H9 (cell line): ENCODE results near the gene MED31. TPM values are rescaled to one million over a fixed set of nuclear protein-coding genes. Genes with fewer than 3 reads are reported as not detected.

Experiments used
- DNase-seq: peaks from one replicate; pipeline ENCODE4 v3.0.0-alpha.2; 2017
- H2AFZ ChIP-seq: one replicate; pipeline ENCODE4 v1.6.1; 2013; ENCODE audit warnings: mild to moderate bottlenecking, low read length, control low read depth, moderate library complexity
- H2AK5ac ChIP-seq: 2 replicates; pipeline ENCODE4 v1.6.1; 2013; ENCODE audit warnings: low read length, control low read depth, mixed read lengths; ENCODE audit not compliant: insufficient read length
- H2BK120ac ChIP-seq: one replicate; pipeline ENCODE4 v1.6.1; 2013; ENCODE audit warnings: low read depth, mild to moderate bottlenecking, low read length, control low read depth, inconsistent platforms; ENCODE audit not compliant: poor library complexity, severe bottlenecking
- H2BK12ac ChIP-seq: 2 replicates; pipeline ENCODE4 v1.6.1; 2013; ENCODE audit warnings: low read length, control low read depth, mixed read lengths, low read depth; ENCODE audit not compliant: insufficient read length
- H2BK15ac ChIP-seq: 2 replicates; pipeline ENCODE4 v1.6.1; 2013; ENCODE audit warnings: low read depth, low read length, control low read depth
- H2BK20ac ChIP-seq: one replicate; pipeline ENCODE4 v1.6.1; 2013; ENCODE audit warnings: low read depth, mild to moderate bottlenecking, low read length, control low read depth, inconsistent platforms; ENCODE audit not compliant: poor library complexity, severe bottlenecking
- H2BK5ac ChIP-seq: 2 replicates; pipeline ENCODE4 v1.6.1; 2013; ENCODE audit warnings: low read length, control low read depth, mixed read lengths; ENCODE audit not compliant: insufficient read length
- H3K14ac ChIP-seq: 2 replicates; pipeline ENCODE4 v1.6.1; 2013; ENCODE audit warnings: low read length, control low read depth; ENCODE audit not compliant: insufficient read depth
- H3K18ac ChIP-seq: 2 replicates; pipeline ENCODE4 v1.6.1; 2013; ENCODE audit warnings: low read depth, mild to moderate bottlenecking, mixed read lengths, low read length, control low read depth; ENCODE audit not compliant: insufficient read length
- H3K23ac ChIP-seq: 2 replicates; pipeline ENCODE4 v1.6.1; 2013; ENCODE audit warnings: low read length, control low read depth, mixed read lengths, low read depth; ENCODE audit not compliant: insufficient read length
- H3K23me2 ChIP-seq: 2 replicates; pipeline ENCODE4 v1.6.1; 2013; ENCODE audit warnings: low read depth, mild to moderate bottlenecking, mixed read lengths, low read length, control low read depth; ENCODE audit not compliant: insufficient read length, poor library complexity, severe bottlenecking
- H3K27ac ChIP-seq: 2 replicates; pipeline ENCODE4 v1.5.1; 2013; ENCODE audit warnings: low read length, control low read depth, mixed read lengths, low read depth; ENCODE audit not compliant: insufficient read length
- H3K27me3 ChIP-seq: 2 replicates; pipeline ENCODE4 v1.6.1; 2013; ENCODE audit warnings: low read length, control low read depth, inconsistent platforms; ENCODE audit not compliant: insufficient read depth
- H3K4ac ChIP-seq: 2 replicates; pipeline ENCODE4 v1.6.1; 2013; ENCODE audit warnings: low read depth, mild to moderate bottlenecking, control low read depth, inconsistent platforms, low read length, moderate library complexity
- H3K4me1 ChIP-seq: 2 replicates; pipeline ENCODE4 v1.6.1; 2013; ENCODE audit warnings: low read length, control low read depth, inconsistent platforms; ENCODE audit not compliant: insufficient read depth
- H3K4me2 ChIP-seq: 2 replicates; pipeline ENCODE4 v1.6.1; 2013; ENCODE audit warnings: low read length, control low read depth, mixed read lengths; ENCODE audit not compliant: insufficient read length, insufficient read depth
- H3K56ac ChIP-seq: 2 replicates; pipeline ENCODE4 v1.6.1; 2013; ENCODE audit warnings: low read depth, mild to moderate bottlenecking, mixed read lengths, low read length, control low read depth; ENCODE audit not compliant: insufficient read length
- H3K79me1 ChIP-seq: 2 replicates; pipeline ENCODE4 v1.6.1; 2013; ENCODE audit warnings: low read depth, mild to moderate bottlenecking, moderate library complexity, low read length, control low read depth, inconsistent platforms; ENCODE audit not compliant: insufficient read depth, poor library complexity, severe bottlenecking
- H3K79me2 ChIP-seq: 2 replicates; pipeline ENCODE4 v1.6.1; 2013; ENCODE audit warnings: low read length, control low read depth, inconsistent platforms; ENCODE audit not compliant: insufficient read depth
- H3K9ac ChIP-seq: 2 replicates; pipeline ENCODE4 v1.6.1; 2013; ENCODE audit warnings: low read length, control low read depth, mixed read lengths; ENCODE audit not compliant: insufficient read length; ENCODE audit errors: extremely low read depth
- H3K9me3 ChIP-seq: one replicate; pipeline ENCODE4 v1.6.1; 2013; ENCODE audit warnings: low read depth, low read length, inconsistent platforms; ENCODE audit not compliant: control insufficient read depth
- H3T11ph ChIP-seq: one replicate; pipeline ENCODE4 v1.6.1; 2013; ENCODE audit warnings: mild to moderate bottlenecking, low read length, control low read depth, inconsistent platforms
- H4K20me1 ChIP-seq: one replicate; pipeline ENCODE4 v1.6.1; 2013; ENCODE audit not compliant: control insufficient read depth, insufficient read length, insufficient read depth
- H4K5ac ChIP-seq: 2 replicates; pipeline ENCODE4 v1.6.1; 2013; ENCODE audit warnings: low read depth, mild to moderate bottlenecking, mixed read lengths, low read length, control low read depth; ENCODE audit not compliant: insufficient read length
- H4K8ac ChIP-seq: replicated peaks from 2 replicates; pipeline ENCODE4 v1.6.1; 2013; ENCODE audit warnings: low read length, control low read depth, mixed read lengths, low read depth; ENCODE audit not compliant: insufficient read length
- H4K91ac ChIP-seq: 2 replicates; pipeline ENCODE4 v1.6.1; 2013; ENCODE audit warnings: low read depth, mild to moderate bottlenecking, moderate library complexity, mixed read lengths, low read length, control low read depth; ENCODE audit not compliant: insufficient read length
- H3K27ac Mint-ChIP-seq, 3 experiments: 2 replicates in 2 of 3; 3 replicates in 1 of 3; pipeline ENCODE4 v1.8.0; 2020 to 2021; ENCODE audit warnings: mixed read lengths in 3 of 3, mild to moderate bottlenecking in 1 of 3, moderate library complexity in 1 of 3
- H3K27me3 Mint-ChIP-seq: 2 replicates; pipeline ENCODE4 v1.8.0; 2021; ENCODE audit warnings: low read depth, mild to moderate bottlenecking, moderate library complexity, mixed read lengths
- H3K36me3 Mint-ChIP-seq, 3 experiments: 2 replicates in 2 of 3; 3 replicates in 1 of 3; pipeline ENCODE4 v1.8.0; 2020 to 2021; ENCODE audit warnings: low read depth in 3 of 3, mixed read lengths in 3 of 3; ENCODE audit not compliant: insufficient read depth in 1 of 3
- H3K4me1 Mint-ChIP-seq, 2 experiments: 2 replicates each; pipeline ENCODE4 v1.8.0; 2020; ENCODE audit warnings: mixed read lengths in 2 of 2
- H3K4me3 Mint-ChIP-seq, 2 experiments: 2 replicates in 1 of 2; 3 replicates in 1 of 2; pipeline ENCODE4 v1.8.0; 2020 to 2021; ENCODE audit warnings: mild to moderate bottlenecking in 2 of 2, mixed read lengths in 2 of 2, moderate library complexity in 1 of 2
- H3K9me3 Mint-ChIP-seq, 2 experiments: 2 replicates in 1 of 2; 3 replicates in 1 of 2; pipeline ENCODE4 v1.8.0; 2020; ENCODE audit warnings: mild to moderate bottlenecking in 2 of 2, mixed read lengths in 2 of 2, moderate library complexity in 1 of 2
- CTCF ChIP-seq: fragments of 200-600 bp; sonication (generic); conservative IDR thresholded peaks from 3 replicates; pipeline ENCODE4 v1.8.0; 2021; ENCODE audit warnings: antibody characterized with exemption, mild to moderate bottlenecking
- WGBS: extraction: QIAGEN DNeasy Blood & Tissue Kit; methylation state at CpG from one replicate; pipeline ENCODE4 v1.1.7; 2013; ENCODE audit warnings: missing lambda C conversion rate, low lambda C conversion rate, mixed read lengths; ENCODE audit not compliant: insufficient read length; ENCODE audit errors: extremely low coverage; 5-methylcytosine and 5-hydroxymethylcytosine counted together
- total RNA-seq: library from RNA; stranded (reverse); gene quantifications from 2 replicates; pipeline ENCODE4 v1.2.1, GENCODE V29; 2021

MED31 gene
- total RNA-seq, 1 experiment from 2014 or later: 11.8 TPM

- Histone ChIP-seq H3K14ac (no peak overlapping the region), H3K79me1 (no peaks in the 10 kb centered on the region), H3K9ac (no peak overlapping the region), H4K20me1 (no peaks in the 10 kb centered on the region), H2BK120ac (no peak overlapping the region), H3K4ac (no peak overlapping the region), H3K4me2 (no peak overlapping the region), H2BK12ac (no peak overlapping the region), H3K27me3 (peaks cover 5% of the 10 kb centered on the region; the same call in 1 of the 2 replicates), H3K27ac (no peak overlapping the region), H2BK15ac (no peak overlapping the region), H2BK5ac (no peak overlapping the region), H2BK20ac (no peak overlapping the region), H3K4me1 (no peaks in the 10 kb centered on the region), H3K56ac (no peak overlapping the region), H3K79me2 (no peaks in the 10 kb centered on the region), H4K5ac (no peak overlapping the region), H2AFZ (no peak overlapping the region), H3K23me2 (no peaks in the 10 kb centered on the region), H3K9me3 (no peaks in the 10 kb centered on the region), H2AK5ac (no peak overlapping the region), H3K18ac (no peak overlapping the region), H4K91ac (no peak overlapping the region), H3K23ac (no peak overlapping the region), H3T11ph (no peak overlapping the region), H4K8ac (no peak overlapping the region)
- Mint-ChIP-seq H3K27ac (no peak overlapping the region; a peak in 1 of 7 replicates), H3K4me3 (no peak overlapping the region), H3K36me3 (peaks cover 0 to 1% (median 0%) of the 10 kb centered on the region in 3 experiments; a peak in 1 of 7 replicates), H3K9me3 (no peaks in the 10 kb centered on the region; a peak in 2 of 5 replicates), H3K4me1 (peaks cover 7 to 9% of the 10 kb centered on the region in 2 experiments), H3K27me3 (peaks cover 78% of the 10 kb centered on the region)
- TF ChIP-seq CTCF: no peak
- WGBS: no CpG with 5 or more reads among the region's 11 CpGs
- DNase-seq: peak; percentile 24
Measured at GRCh38 chr17:6660805-6661463, 9.5 kb upstream of the MED31 start.
